Measurements from ENCODE around the gene GPX3. TPM values are rescaled to one million over a fixed set of nuclear protein-coding genes. Genes with fewer than 3 reads are reported as not detected.

Gene GPX3
- total RNA-seq, 2 experiments from 2014 or later = not detected

GRCh38 chr5:151051066-151051930 is 30.9 kb downstream of the GPX3 start:
- no peaks in the 10 kb centered on the region for H3K27me3 Mint-ChIP-seq
- H3K27ac Mint-ChIP-seq = peak overlapping the region; percentile 33
- peak; percentile 69 for DNase-seq
- ATAC-seq (ENCODE audit: low read depth) = peak; percentile 86
- peaks cover 23% of the 10 kb centered on the region for H3K36me3 Mint-ChIP-seq
- peaks cover 16% of the 10 kb centered on the region for H3K4me1 Mint-ChIP-seq
- no peak overlapping the region for H3K4me3 Mint-ChIP-seq
- POLR2A ChIA-PET = interaction anchor here (0.7 to 1.3 kb wide), 3 partner anchors 43 to 89 kb away, joined by 3 to 6 read pairs (median 3); no protein-coding TSS in a partner anchor
- H3K9me3 Mint-ChIP-seq = no peaks in the 10 kb centered on the region

GRCh38 chr5:151051931-151052608 is 31.7 kb downstream of the GPX3 start:
- ATAC-seq (ENCODE audit: low read depth) (no peak), DNase-seq (no peak)
- H3K36me3 Mint-ChIP-seq = peaks cover 28% of the 10 kb centered on the region

GRCh38 chr5:151052836-151053235 is 32.4 kb downstream of the GPX3 start:
- no peak for ATAC-seq (ENCODE audit: low read depth)
- Mint-ChIP-seq H3K36me3 (peaks cover 26% of the 10 kb centered on the region), H3K27ac (peak overlapping the region; percentile 33), H3K4me1 (peaks cover 18% of the 10 kb centered on the region), H3K4me3 (no peak overlapping the region), H3K27me3 (no peaks in the 10 kb centered on the region), H3K9me3 (no peaks in the 10 kb centered on the region)
- POLR2A ChIA-PET = interaction anchor here (0.5 kb wide), 1 partner anchor 72 kb away, joined by 5 read pairs; no protein-coding TSS in a partner anchor
- no peak for DNase-seq

More at GRCh38 chr5:151051931-151052608, 31.7 kb downstream of the GPX3 start:
- Mint-ChIP-seq H3K4me3 (no peak overlapping the region), H3K27me3 (no peaks in the 10 kb centered on the region), H3K4me1 (peaks cover 17% of the 10 kb centered on the region), H3K27ac (peak overlapping the region; percentile 33), H3K9me3 (no peaks in the 10 kb centered on the region)
- POLR2A ChIA-PET = interaction anchor here (0.5 to 0.8 kb wide), 3 partner anchors 73 to 76 kb away, joined by 3 to 6 read pairs (median 5); no protein-coding TSS in a partner anchor

GRCh38 chr5:151053796-151054462 is 33.5 kb downstream of the GPX3 start:
- peaks cover 23% of the 10 kb centered on the region for H3K36me3 Mint-ChIP-seq
- POLR2A ChIA-PET = interaction anchor here (1.0 kb wide), 1 partner anchor 61 kb away, joined by 4 read pairs; no protein-coding TSS in a partner anchor

GRCh38 chr5:151054709-151055108 is 34.3 kb downstream of the GPX3 start:
- H3K36me3 Mint-ChIP-seq = peaks cover 19% of the 10 kb centered on the region
- no peak for ATAC-seq (ENCODE audit: low read depth)
- peaks cover 25% of the 10 kb centered on the region for H3K4me1 Mint-ChIP-seq
- H3K27ac Mint-ChIP-seq = no peak overlapping the region
- POLR2A ChIA-PET = no interaction called here
- no peaks in the 10 kb centered on the region for H3K27me3 Mint-ChIP-seq
- DNase-seq = no peak
- H3K4me3 Mint-ChIP-seq = no peak overlapping the region
- no peaks in the 10 kb centered on the region for H3K9me3 Mint-ChIP-seq

More at GRCh38 chr5:151053796-151054462, 33.5 kb downstream of the GPX3 start:
- H3K27ac Mint-ChIP-seq = peak overlapping the region; percentile 33
- no peak for DNase-seq
- no peak for ATAC-seq (ENCODE audit: low read depth)
- no peaks in the 10 kb centered on the region for H3K9me3 Mint-ChIP-seq
- peaks cover 19% of the 10 kb centered on the region for H3K4me1 Mint-ChIP-seq
- no peaks in the 10 kb centered on the region for H3K27me3 Mint-ChIP-seq
- H3K4me3 Mint-ChIP-seq = no peak overlapping the region

GRCh38 chr5:151055336-151055735 is 34.9 kb downstream of the GPX3 start:
- Mint-ChIP-seq H3K27ac (no peak overlapping the region), H3K4me3 (no peak overlapping the region), H3K27me3 (no peaks in the 10 kb centered on the region), H3K36me3 (peaks cover 19% of the 10 kb centered on the region), H3K4me1 (peaks cover 31% of the 10 kb centered on the region), H3K9me3 (no peaks in the 10 kb centered on the region)
- POLR2A ChIA-PET = no interaction called here
- DNase-seq (no peak), ATAC-seq (ENCODE audit: low read depth) (no peak)

GRCh38 chr5:151056379-151057325 is 36.3 kb downstream of the GPX3 start:
- Mint-ChIP-seq H3K4me3 (no peak overlapping the region), H3K27me3 (no peaks in the 10 kb centered on the region), H3K9me3 (no peaks in the 10 kb centered on the region), H3K27ac (no peak overlapping the region), H3K4me1 (peaks cover 35% of the 10 kb centered on the region), H3K36me3 (peaks cover 26% of the 10 kb centered on the region)
- ATAC-seq (ENCODE audit: low read depth) (no peak), DNase-seq (no peak)
- POLR2A ChIA-PET = no interaction called here

- ATAC-seq (ENCODE audit: low read depth) (no peak), DNase-seq (no peak)
- POLR2A ChIA-PET = no interaction called here
- Mint-ChIP-seq H3K4me3 (no peak overlapping the region), H3K9me3 (no peaks in the 10 kb centered on the region), H3K36me3 (peaks cover 30% of the 10 kb centered on the region), H3K4me1 (peaks cover 25% of the 10 kb centered on the region), H3K27me3 (no peaks in the 10 kb centered on the region), H3K27ac (no peak overlapping the region)
Measured at GRCh38 chr5:151058301-151058700, 37.9 kb downstream of the GPX3 start.

- Mint-ChIP-seq H3K27ac (peak overlapping the region; percentile 87), H3K4me1 (peaks cover 24% of the 10 kb centered on the region), H3K4me3 (peak overlapping the region; percentile 64), H3K27me3 (no peaks in the 10 kb centered on the region), H3K9me3 (no peaks in the 10 kb centered on the region), H3K36me3 (peaks cover 32% of the 10 kb centered on the region)
- DNase-seq = no peak
- ATAC-seq (ENCODE audit: low read depth) = no peak
- POLR2A ChIA-PET = no interaction called here
Measured at GRCh38 chr5:151058891-151059489, 38.6 kb downstream of the GPX3 start.

GRCh38 chr5:151060742-151061141 is 40.4 kb downstream of the GPX3 start:
- Mint-ChIP-seq H3K4me3 (no peak overlapping the region), H3K27me3 (no peaks in the 10 kb centered on the region), H3K4me1 (peaks cover 27% of the 10 kb centered on the region), H3K36me3 (peaks cover 28% of the 10 kb centered on the region), H3K9me3 (no peaks in the 10 kb centered on the region), H3K27ac (peak overlapping the region; percentile 34)
- DNase-seq (no peak), ATAC-seq (ENCODE audit: low read depth) (no peak)
- POLR2A ChIA-PET = no interaction called here

GRCh38 chr5:151062405-151063141 is 42.2 kb downstream of the GPX3 start:
- H3K9me3 Mint-ChIP-seq = no peaks in the 10 kb centered on the region
- no peak overlapping the region for H3K27ac Mint-ChIP-seq
- DNase-seq (no peak), ATAC-seq (ENCODE audit: low read depth) (no peak)
- POLR2A ChIA-PET = no interaction called here
- no peaks in the 10 kb centered on the region for H3K27me3 Mint-ChIP-seq
- peaks cover 33% of the 10 kb centered on the region for H3K4me1 Mint-ChIP-seq
- peaks cover 22% of the 10 kb centered on the region for H3K36me3 Mint-ChIP-seq
- H3K4me3 Mint-ChIP-seq = no peak overlapping the region
